PFSK-1 (cell line): ENCODE results near the gene RFTN1.

Experiments used
- POLR2AphosphoS5 ChIP-seq: IDR thresholded peaks from 2 replicates; pipeline ENCODE4 v1.6.1; 2012; ENCODE audit warnings: low read depth, mild to moderate bottlenecking, control low read depth, low read length, moderate library complexity
- SIN3A ChIP-seq: IDR thresholded peaks from 2 replicates; pipeline ENCODE4 v1.6.1; 2012; ENCODE audit warnings: mild to moderate bottlenecking, low read length, moderate library complexity, borderline replicate concordance; ENCODE audit not compliant: insufficient read depth
- TAF1 ChIP-seq: IDR thresholded peaks from 2 replicates; pipeline ENCODE4 v1.6.1; 2012; ENCODE audit warnings: low read length, control low read depth, borderline replicate concordance; ENCODE audit not compliant: insufficient read depth
- TF ChIP-seq, protein P1 (sequence below), 2 experiments: IDR thresholded peaks; 2 replicates each; pipeline versions ENCODE4 v1.6.1 to v1.8.0; 2011 to 2012; ENCODE audit warnings: low read depth in 2 of 2, low read length in 2 of 2, control low read depth in 1 of 2, inconsistent platforms in 1 of 2, mild to moderate bottlenecking in 1 of 2, moderate library complexity in 1 of 2; ENCODE audit not compliant: insufficient read depth in 1 of 2

DNA sequence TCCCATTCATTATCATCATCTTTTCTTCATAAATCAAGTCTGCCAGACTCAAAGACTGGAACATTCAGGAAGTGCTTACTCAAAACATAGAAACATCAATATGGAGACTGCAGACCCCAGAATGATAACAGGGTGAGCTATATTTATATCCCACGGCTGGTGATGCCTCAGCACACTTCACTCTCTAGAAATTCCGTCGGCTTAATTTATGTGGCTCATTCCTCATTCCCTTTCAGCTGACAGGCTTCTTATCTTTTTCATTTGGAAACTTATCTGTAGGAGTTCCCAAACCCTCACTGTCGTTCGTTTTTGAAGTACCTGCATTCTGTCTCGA lies 45.5 kb downstream of the RFTN1 start:
- TF ChIP-seq TAF1 (no peak), POLR2AphosphoS5 (no peak), SIN3A (no peak)
- TF ChIP-seq, protein P1, sequence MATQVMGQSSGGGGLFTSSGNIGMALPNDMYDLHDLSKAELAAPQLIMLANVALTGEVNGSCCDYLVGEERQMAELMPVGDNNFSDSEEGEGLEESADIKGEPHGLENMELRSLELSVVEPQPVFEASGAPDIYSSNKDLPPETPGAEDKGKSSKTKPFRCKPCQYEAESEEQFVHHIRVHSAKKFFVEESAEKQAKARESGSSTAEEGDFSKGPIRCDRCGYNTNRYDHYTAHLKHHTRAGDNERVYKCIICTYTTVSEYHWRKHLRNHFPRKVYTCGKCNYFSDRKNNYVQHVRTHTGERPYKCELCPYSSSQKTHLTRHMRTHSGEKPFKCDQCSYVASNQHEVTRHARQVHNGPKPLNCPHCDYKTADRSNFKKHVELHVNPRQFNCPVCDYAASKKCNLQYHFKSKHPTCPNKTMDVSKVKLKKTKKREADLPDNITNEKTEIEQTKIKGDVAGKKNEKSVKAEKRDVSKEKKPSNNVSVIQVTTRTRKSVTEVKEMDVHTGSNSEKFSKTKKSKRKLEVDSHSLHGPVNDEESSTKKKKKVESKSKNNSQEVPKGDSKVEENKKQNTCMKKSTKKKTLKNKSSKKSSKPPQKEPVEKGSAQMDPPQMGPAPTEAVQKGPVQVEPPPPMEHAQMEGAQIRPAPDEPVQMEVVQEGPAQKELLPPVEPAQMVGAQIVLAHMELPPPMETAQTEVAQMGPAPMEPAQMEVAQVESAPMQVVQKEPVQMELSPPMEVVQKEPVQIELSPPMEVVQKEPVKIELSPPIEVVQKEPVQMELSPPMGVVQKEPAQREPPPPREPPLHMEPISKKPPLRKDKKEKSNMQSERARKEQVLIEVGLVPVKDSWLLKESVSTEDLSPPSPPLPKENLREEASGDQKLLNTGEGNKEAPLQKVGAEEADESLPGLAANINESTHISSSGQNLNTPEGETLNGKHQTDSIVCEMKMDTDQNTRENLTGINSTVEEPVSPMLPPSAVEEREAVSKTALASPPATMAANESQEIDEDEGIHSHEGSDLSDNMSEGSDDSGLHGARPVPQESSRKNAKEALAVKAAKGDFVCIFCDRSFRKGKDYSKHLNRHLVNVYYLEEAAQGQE (IDR thresholded peaks at IDR 0.05; ENCODE audit: insufficient read depth in 1 of 2, low read depth in 2 of 2, low read length in 2 of 2) = no peak
